ENCODE results near the gene MAP1S.
"Not testable (repeated sequence)": the region's sequence is repeated elsewhere in the genome, so short reads cannot be mapped to it uniquely, and the experiment has no call there.

The MAP1S gene

GRCh38 chr19:17775245-17775927 is 56.1 kb downstream of the MAP1S start:
- TF ChIP-seq POLR2A (IDR thresholded peaks at IDR 0.05; ENCODE audit: low read depth, low read length), result no peak
- FAIRE-seq (peak; percentile 72), DNase-seq (ENCODE audit: insufficient read length, low spot score) (no peak)

GRCh38 chr19:17775991-17776803 is 56.9 kb downstream of the MAP1S start:
- DNase-seq (ENCODE audit: insufficient read length, low spot score) (no peak), FAIRE-seq (no peak)
- no peak for TF ChIP-seq POLR2A (IDR thresholded peaks at IDR 0.05; ENCODE audit: low read depth, low read length)

- not testable (repeated sequence) for FAIRE-seq; DNase-seq (ENCODE audit: insufficient read length, low spot score)
Measured at GRCh38 chr19:17777840-17778239, 58.6 kb downstream of the MAP1S start.

GRCh38 chr19:17778251-17778967 is 59.1 kb downstream of the MAP1S start:
- TF ChIP-seq POLR2A (IDR thresholded peaks at IDR 0.05; ENCODE audit: low read depth, low read length), result no peak
- peak; percentile 75 for DNase-seq (ENCODE audit: insufficient read length, low spot score)

GRCh38 chr19:17778968-17779929 is 60.0 kb downstream of the MAP1S start:
- DNase-seq (ENCODE audit: insufficient read length, low spot score), result no peak
- no peak for FAIRE-seq
- TF ChIP-seq POLR2A (IDR thresholded peaks at IDR 0.05; ENCODE audit: low read depth, low read length), result no peak

More at GRCh38 chr19:17778251-17778967, 59.1 kb downstream of the MAP1S start:
- FAIRE-seq, result peak; percentile 48

- no peak for TF ChIP-seq POLR2A (IDR thresholded peaks at IDR 0.05; ENCODE audit: low read depth, low read length)
- DNase-seq (ENCODE audit: insufficient read length, low spot score), result no peak
- FAIRE-seq, result no peak
Measured at GRCh38 chr19:17780781-17781180, 61.5 kb downstream of the MAP1S start.

GRCh38 chr19:17783721-17784120 is 64.4 kb downstream of the MAP1S start:
- FAIRE-seq; DNase-seq (ENCODE audit: insufficient read length, low spot score): not testable (repeated sequence)
